ENCODE data around the gene DGCR8. TPM values are rescaled to one million over a fixed set of nuclear protein-coding genes. Genes with fewer than 3 reads are reported as not detected.
"Not testable (repeated sequence)": the region's sequence is repeated elsewhere in the genome, so short reads cannot be mapped to it uniquely, and the experiment has no call there.

DGCR8 gene
- total RNA-seq, 4 donors from 2014 or later, result 13.2 to 56.2 (median 33.5) TPM

DNA sequence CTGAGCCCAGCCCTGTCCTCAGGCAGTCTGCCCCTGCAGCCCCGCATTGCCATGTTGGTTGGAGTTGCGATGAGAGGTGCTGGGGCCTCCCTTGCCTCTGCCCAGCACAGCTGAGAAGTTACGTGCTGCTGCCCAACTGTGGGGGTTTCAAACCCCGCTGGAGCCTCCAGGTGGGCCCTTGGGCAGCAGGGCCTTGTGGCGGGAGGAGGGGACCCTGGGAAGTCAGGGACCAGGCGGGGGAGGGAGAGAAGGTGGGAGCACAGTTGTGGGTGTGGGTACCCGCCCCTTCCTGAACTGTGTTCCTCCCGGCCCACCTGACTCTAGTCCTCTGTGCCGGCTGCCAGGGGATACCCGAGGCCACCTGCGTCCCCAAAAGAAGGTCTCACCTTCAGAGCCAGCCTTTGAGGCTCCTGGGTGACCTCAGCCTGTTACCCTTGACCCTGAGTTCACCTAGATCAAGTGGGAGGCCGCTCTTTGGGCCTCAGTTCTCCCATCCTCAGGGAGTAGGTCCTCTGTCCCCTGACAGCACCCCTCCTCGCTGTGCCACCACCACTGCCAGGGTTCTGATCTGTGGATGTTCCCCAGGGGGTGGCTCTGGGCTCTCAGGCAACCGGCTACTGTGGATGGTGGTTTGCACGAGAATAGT, 78.5 kb downstream of the DGCR8 start:
- H3K4me1 ChIP-seq, result no peaks in the 10 kb centered on the region
- H3K27me3 ChIP-seq, result no peaks in the 10 kb centered on the region
- no peaks in the 10 kb centered on the region for H3K36me3 ChIP-seq
- DNase-seq, result no peak
- H3K27ac ChIP-seq, result no peak overlapping the region
- no peaks in the 10 kb centered on the region for H3K9me3 ChIP-seq
- TF ChIP-seq, protein P1, sequence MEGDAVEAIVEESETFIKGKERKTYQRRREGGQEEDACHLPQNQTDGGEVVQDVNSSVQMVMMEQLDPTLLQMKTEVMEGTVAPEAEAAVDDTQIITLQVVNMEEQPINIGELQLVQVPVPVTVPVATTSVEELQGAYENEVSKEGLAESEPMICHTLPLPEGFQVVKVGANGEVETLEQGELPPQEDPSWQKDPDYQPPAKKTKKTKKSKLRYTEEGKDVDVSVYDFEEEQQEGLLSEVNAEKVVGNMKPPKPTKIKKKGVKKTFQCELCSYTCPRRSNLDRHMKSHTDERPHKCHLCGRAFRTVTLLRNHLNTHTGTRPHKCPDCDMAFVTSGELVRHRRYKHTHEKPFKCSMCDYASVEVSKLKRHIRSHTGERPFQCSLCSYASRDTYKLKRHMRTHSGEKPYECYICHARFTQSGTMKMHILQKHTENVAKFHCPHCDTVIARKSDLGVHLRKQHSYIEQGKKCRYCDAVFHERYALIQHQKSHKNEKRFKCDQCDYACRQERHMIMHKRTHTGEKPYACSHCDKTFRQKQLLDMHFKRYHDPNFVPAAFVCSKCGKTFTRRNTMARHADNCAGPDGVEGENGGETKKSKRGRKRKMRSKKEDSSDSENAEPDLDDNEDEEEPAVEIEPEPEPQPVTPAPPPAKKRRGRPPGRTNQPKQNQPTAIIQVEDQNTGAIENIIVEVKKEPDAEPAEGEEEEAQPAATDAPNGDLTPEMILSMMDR (IDR thresholded peaks at IDR 0.05), result no peak
- no peak for TF ChIP-seq POLR2A (IDR thresholded peaks at IDR 0.05)
- intact Hi-C loops (cut with DNase I; ENCODE audit: low total_unique reads), result loop anchor here (5.0 kb wide), 1 partner anchor 124 kb away; no protein-coding TSS in a partner anchor
- H3K4me3 ChIP-seq, result no peak overlapping the region

DNA sequence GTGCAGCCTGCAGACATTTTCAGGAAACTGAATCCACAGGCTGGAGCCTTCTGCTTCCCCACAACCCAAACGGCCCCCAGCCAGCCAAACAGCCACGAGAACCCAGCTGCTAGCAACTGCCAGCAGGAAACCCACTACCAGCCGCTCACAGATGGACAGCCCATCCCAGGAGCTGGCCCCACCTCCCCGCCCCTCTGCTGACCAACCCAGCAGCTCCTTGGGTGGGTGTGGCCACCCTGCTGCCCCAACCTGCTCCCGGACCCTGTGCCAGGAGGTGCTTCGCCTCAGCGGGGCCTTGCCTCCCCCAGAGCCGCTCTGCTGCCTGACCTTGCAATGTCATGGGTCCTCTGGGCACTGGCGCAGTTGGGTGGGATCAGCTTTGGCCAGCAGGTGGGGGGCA, 79.0 kb downstream of the DGCR8 start:
- H3K4me1 ChIP-seq, result no peaks in the 10 kb centered on the region
- TF ChIP-seq, protein P1 (IDR thresholded peaks at IDR 0.05), result no peak
- no peak for TF ChIP-seq POLR2A (IDR thresholded peaks at IDR 0.05)
- H3K4me3 ChIP-seq, result no peak overlapping the region
- no peaks in the 10 kb centered on the region for H3K9me3 ChIP-seq
- intact Hi-C loops (cut with DNase I; ENCODE audit: low total_unique reads), result loop anchor here (5.0 kb wide), 1 partner anchor 123 kb away; no protein-coding TSS in a partner anchor
- H3K27ac ChIP-seq, result no peak overlapping the region
- H3K36me3 ChIP-seq, result no peaks in the 10 kb centered on the region
- no peak for DNase-seq
- H3K27me3 ChIP-seq, result no peaks in the 10 kb centered on the region

DNA sequence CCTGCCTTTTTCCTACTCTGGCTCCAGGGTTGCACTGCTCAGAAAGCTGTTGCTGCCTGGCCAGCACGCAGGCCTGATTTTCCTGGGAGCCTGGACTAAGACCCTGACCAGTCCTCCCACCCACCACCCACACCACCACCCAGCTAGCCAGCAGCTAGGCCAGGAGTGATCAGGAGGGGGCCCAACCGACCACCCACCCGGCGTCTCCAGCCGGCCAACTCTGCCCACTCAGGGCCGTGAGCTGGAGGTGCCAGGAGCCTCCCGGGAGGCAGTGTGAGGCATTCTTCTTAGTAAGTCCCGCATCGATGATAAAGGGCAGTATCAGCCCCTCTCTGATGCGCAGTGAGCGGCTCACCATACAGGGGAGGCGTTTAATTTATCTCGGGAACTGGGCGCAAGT, 79.5 kb downstream of the DGCR8 start:
- not testable (repeated sequence) for H3K27me3 ChIP-seq, H3K36me3 ChIP-seq, H3K4me1 ChIP-seq, H3K4me3 ChIP-seq, H3K27ac ChIP-seq, H3K9me3 ChIP-seq, DNase-seq
- intact Hi-C loops (cut with DNase I; ENCODE audit: low total_unique reads), result loop anchor here (5.0 kb wide), 1 partner anchor 123 kb away; no protein-coding TSS in a partner anchor

DNA sequence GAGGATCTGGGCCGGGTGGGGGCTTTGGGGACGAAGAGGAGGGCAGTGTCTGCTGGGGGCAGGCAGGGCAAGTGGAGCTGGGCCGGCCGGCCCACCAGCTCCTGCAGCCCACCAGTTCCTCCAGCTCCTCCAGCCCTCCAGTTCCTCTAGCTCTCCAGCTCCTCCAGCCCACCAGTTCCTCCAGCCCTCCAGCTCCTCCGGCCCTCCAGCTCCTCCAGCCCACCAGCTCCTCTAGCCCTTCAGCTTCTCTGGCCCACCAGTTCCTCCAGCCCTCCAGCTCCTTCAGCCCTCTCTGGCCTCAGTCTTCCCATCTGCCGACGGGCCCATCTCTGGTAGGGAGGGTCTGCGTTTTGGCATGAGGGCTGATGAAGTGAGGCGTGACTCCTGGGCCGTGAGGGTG, 80.0 kb downstream of the DGCR8 start:
- no peaks in the 10 kb centered on the region for H3K4me1 ChIP-seq
- H3K4me3 ChIP-seq, result no peak overlapping the region
- TF ChIP-seq, protein P1 (IDR thresholded peaks at IDR 0.05), result no peak
- TF ChIP-seq POLR2A (IDR thresholded peaks at IDR 0.05), result no peak
- intact Hi-C loops (cut with DNase I; ENCODE audit: low total_unique reads), result no loop called here
- H3K9me3 ChIP-seq, result no peaks in the 10 kb centered on the region
- H3K27ac ChIP-seq, result no peak overlapping the region
- DNase-seq, result no peak
- H3K36me3 ChIP-seq, result no peaks in the 10 kb centered on the region
- H3K27me3 ChIP-seq, result no peaks in the 10 kb centered on the region

MicroRNAs encoded within 50 kb of the gene (microRNA counts, 767-probe panel; counts per million panel counts)
- microRNA hsa-miR-1306-3p (0 counts per million in 2 donors), microRNA hsa-miR-185-5p (3,021 to 3,889 counts per million in 2 donors)

Small RNA genes within 50 kb of the gene (microRNA-seq; reads per million reads assigned to microRNA genes)
- gene MIR185 (ENCODE audit: borderline microRNAs expressed, borderline replicate concordance), result 117 reads per million, percentile 57 among the genes with 10 or more reads in this experiment
- gene MIR6816 (ENCODE audit: borderline microRNAs expressed, borderline replicate concordance), result not detected

Small RNA genes within 50 kb of the gene (small RNA-seq; reads per million reads assigned to genes)
- gene MIR185, result not detected
- gene MIR6816, result not detected
- not detected for gene RF00017
- not detected for gene RF00599

Other genes with a start within 250 kb of the DGCR8 start
- gene GNB1L, start 225.4 kb upstream of the DGCR8 start, total RNA-seq, result 10 to 100 TPM in 1 of 4 donors, 1 to 10 TPM in 2, under 1 TPM in 1; 0.59 to 12.2 (median 3.1) TPM
- gene RTL10, start 225.4 kb upstream of the DGCR8 start, total RNA-seq, result 10 to 100 TPM in 3 of 4 donors, 1 to 10 TPM in 1; 6.8 to 24.3 (median 17.7) TPM
- 100 to 1,000 TPM in 2 of 4 donors, 10 to 100 TPM in 2; 88.9 to 175 (median 108) TPM for gene COMT, start 138.5 kb upstream of the DGCR8 start, total RNA-seq
- gene TXNRD2, start 138.4 kb upstream of the DGCR8 start, total RNA-seq, result 10 to 100 TPM; 14.7 to 48.9 (median 25.6) TPM
- gene ARVCF, start 63.4 kb upstream of the DGCR8 start, total RNA-seq, result 10 to 100 TPM in 2 of 4 donors, 1 to 10 TPM in 2; 1.5 to 43.4 (median 16.6) TPM
- gene TANGO2, start 59.1 kb upstream of the DGCR8 start, total RNA-seq, result 10 to 100 TPM in 2 of 4 donors, 1 to 10 TPM in 2; 2.8 to 25.1 (median 13.3) TPM
- 100 to 1,000 TPM in 2 of 4 donors, 10 to 100 TPM in 2; 57.6 to 233 (median 135) TPM for gene RANBP1, start 35.9 kb downstream of the DGCR8 start, total RNA-seq
- gene TRMT2A, start 37.0 kb downstream of the DGCR8 start, total RNA-seq, result 100 to 1,000 TPM in 1 of 4 donors, 10 to 100 TPM in 3; 30.9 to 123 (median 45.3) TPM
- gene ZDHHC8, start 51.6 kb downstream of the DGCR8 start, total RNA-seq, result 10 to 100 TPM in 3 of 4 donors, 1 to 10 TPM in 1; 2.4 to 87.9 (median 20.1) TPM
- gene CCDC188, start 70.8 kb downstream of the DGCR8 start, total RNA-seq, result 1 to 10 TPM in 2 of 4 donors, not detected in 2; 2.7 to 4.3 TPM
- 10 to 100 TPM in 1 of 4 donors, 1 to 10 TPM in 1, not detected in 2; 5.0 to 12.9 TPM for gene RTN4R, start 188.1 kb downstream of the DGCR8 start, total RNA-seq
- 100 to 1,000 TPM in 1 of 4 donors, 10 to 100 TPM in 3; 17.2 to 101 (median 34.9) TPM for gene DGCR6L, start 239.8 kb downstream of the DGCR8 start, total RNA-seq

Data from uterus (tissue), 4 donors.